ENCODE data around the gene WDR62.

GRCh38 chr19:36106441-36106840 is 51.7 kb downstream of the WDR62 start:
- TF ChIP-seq CTCF (IDR thresholded peaks at IDR 0.05; ENCODE audit: insufficient read depth, low read length) = no peak
- no peak for TF ChIP-seq POLR2AphosphoS5 (IDR thresholded peaks at IDR 0.05; ENCODE audit: low read depth)
